NCI-H82 treated with DMSO at 0.1 percent for 48 hours (cell line): ENCODE data around the gene YIF1B.
"Not testable (repeated sequence)": the region's sequence is repeated elsewhere in the genome, so short reads cannot be mapped to it uniquely, and the experiment has no call there.

Experiments
- DNase-seq: peaks from one replicate; lab custom pipeline; 2025; ENCODE audit not compliant: unreplicated experiment; lab: John Stamatoyannopoulos, UW

The YIF1B gene

GRCh38 chr19:38277969-38278680, 37.6 kb downstream of the YIF1B start:
- no peak for DNase-seq

DNA sequence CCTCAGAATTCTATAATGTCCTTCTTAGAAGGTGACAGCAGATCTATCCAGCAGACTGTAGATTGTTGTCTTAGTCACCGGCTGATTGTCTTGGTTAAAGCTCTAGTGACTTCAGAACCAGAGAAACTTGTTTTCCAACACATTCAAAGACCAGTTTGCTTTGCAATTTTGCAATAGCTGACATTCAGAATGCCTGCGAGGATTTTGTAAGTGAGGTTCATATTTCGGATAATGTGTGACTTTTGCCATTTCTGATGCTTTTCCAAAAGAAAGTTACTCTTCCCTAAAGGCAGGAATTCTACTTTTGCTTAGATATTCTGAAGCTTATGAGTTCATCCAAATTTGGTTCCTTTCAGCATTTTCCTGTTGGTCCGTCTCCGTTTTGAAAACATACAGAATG, 38.2 kb downstream of the YIF1B start:
- DNase-seq = no peak

- no peak for DNase-seq
These were observed 38.7 kb downstream of the YIF1B start for GRCh38 chr19:38276942-38277517.

- DNase-seq = no peak
These were observed 41.0 kb downstream of the YIF1B start for GRCh38 chr19:38274739-38275138.

- DNase-seq = no peak
These were observed 42.2 kb downstream of the YIF1B start for GRCh38 chr19:38273499-38273898.

DNA sequence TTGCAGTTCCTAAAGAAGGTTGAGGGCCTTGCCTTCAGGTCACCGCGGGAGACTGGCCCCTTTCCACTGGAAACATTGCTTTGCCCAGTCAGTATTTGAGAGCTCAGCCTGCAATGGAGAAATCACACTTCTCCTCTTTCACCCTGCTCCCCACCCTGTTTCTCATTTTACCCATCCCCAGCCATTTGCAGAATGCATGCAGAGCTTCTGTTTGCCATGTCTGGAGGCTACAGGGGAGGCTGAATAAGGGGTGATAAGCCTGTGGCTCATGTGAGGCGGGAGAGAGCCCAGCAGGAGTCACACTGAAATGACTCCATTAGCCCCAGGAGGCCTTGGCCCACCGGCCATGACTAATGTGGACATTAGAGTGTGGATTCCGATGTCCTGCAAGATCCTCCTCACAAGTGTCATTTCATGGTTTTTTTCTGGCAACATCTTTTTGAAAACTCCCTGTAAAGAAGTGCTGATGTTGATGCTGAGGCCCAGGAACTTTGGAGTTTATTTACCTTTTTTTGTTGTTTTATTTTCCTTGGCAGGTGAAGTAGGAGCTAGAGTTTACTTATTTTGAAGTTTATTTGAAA, 45.1 kb downstream of the YIF1B start:
- no peak for DNase-seq

- no peak for DNase-seq
These were observed 47.2 kb downstream of the YIF1B start for GRCh38 chr19:38268539-38268938.

GRCh38 chr19:38267761-38268483, 47.8 kb downstream of the YIF1B start:
- DNase-seq = no peak

GRCh38 chr19:38266981-38267597, 48.7 kb downstream of the YIF1B start:
- no peak for DNase-seq

- DNase-seq = no peak
These were observed 49.8 kb downstream of the YIF1B start for GRCh38 chr19:38265921-38266429.

GRCh38 chr19:38265213-38265861, 50.4 kb downstream of the YIF1B start:
- DNase-seq = no peak

DNA sequence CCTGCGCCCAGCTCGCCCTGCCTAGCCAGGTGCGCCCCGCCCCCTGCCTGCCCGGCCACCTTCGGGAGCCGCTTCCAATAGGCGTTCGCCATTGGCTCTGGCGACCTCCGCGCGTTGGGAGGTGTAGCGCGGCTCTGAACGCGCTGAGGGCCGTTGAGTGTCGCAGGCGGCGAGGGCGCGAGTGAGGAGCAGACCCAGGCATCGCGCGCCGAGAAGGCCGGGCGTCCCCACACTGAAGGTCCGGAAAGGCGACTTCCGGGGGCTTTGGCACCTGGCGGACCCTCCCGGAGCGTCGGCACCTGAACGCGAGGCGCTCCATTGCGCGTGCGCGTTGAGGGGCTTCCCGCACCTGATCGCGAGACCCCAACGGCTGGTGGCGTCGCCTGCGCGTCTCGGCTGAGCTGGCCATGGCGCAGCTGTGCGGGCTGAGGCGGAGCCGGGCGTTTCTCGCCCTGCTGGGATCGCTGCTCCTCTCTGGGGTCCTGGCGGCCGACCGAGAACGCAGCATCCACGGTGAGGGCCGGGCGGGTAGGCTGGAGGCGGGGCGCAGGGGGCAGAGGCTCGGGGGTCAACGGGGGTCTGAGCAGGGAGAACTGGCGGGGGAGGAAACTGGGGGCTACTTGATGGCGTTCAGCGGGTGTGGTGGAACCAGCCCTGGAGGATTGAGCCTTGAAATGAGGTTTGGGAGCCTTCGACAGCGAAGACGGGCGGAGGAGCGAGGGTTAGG, 51.1 kb downstream of the YIF1B start, which contains the start of gene SPINT2:
SPINT2 (plus strand) TSS at position 88 of the 727 bp plus-strand sequence; CDS start at position 408, 320 bp downstream.
- DNase-seq = no peak

- no peak for DNase-seq
These were observed 51.9 kb downstream of the YIF1B start for GRCh38 chr19:38263689-38264485.

DNA sequence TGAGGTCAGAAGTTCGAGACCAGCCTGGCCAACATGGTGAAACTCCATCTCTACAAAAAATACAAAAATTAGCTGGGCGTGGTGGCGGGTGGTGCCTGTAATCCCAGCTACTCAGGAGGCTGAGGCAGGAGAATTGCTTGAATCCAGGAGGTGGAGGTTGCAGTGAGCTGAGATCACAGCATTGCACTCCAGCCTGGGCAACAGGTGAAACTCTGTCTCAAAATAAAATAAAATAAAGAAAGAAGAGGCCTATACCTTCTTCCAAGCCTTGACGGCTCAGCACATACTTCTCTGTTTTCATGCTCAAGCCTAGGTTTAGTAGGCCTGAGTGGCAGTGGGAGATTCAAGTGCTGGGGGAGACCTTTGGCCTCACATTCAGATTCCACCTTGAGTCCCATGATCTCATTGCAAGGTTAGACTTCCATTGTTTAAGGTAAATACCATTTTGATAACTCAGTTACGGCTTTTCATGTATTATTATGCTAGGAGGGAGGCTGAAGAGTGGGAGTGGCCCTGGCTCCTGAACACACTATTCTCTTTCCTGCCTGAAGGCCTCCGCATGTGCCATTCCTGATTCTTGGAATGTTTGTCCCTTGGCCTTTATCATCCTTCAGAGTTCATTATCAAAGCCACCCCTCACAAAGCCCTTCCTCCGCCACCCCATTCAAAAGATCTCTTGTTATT, 53.0 kb downstream of the YIF1B start:
- no peak for DNase-seq

GRCh38 chr19:38261942-38262341, 53.8 kb downstream of the YIF1B start:
- not testable (repeated sequence) for DNase-seq

- DNase-seq = no peak
These were observed 60.2 kb downstream of the YIF1B start for GRCh38 chr19:38255383-38256014.

DNA sequence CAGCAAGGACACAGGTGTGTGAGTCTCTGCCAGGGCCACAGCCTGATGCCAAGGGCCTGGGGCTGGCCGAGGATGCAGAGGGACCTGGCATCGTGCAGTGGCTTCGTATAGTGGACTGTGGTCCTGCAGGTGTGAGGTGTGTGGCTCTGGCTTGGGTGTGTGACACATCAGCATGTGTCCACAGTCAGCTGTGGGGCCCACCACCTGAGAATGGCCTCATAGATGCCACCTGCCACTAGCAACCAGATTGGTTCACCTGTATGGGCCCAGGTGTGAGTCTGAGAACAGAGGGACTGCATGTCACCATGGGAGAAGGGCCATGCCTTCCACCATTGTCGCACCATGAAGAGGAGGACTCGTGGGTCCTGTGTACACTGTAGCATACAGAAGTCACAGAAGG, 62.0 kb downstream of the YIF1B start:
- DNase-seq = no peak
